Ovary (tissue), 9 donors: Measurements from ENCODE around the gene ELF5. TPM values are rescaled to one million over a fixed set of nuclear protein-coding genes. Genes with fewer than 3 reads are reported as not detected.
A peak's percentile ranks its signal among the peaks of the same experiment; 100 is the strongest.

Experiments
- DNase-seq, 5 donors: peaks; one replicate each; pipeline ENCODE4 v3.0.0-alpha.2; 2019 to 2020
- H3K27ac ChIP-seq, 2 donors: fragments of 200-600 bp; one replicate each; pipeline versions ENCODE4 v1.5.1 to v1.8.0; 2019 to 2022
- H3K27me3 ChIP-seq: fragments of 200-600 bp; one replicate; pipeline ENCODE4 v1.8.0; 2022
- H3K36me3 ChIP-seq: fragments of 200-600 bp; sonication (generic); one replicate; pipeline ENCODE4 v1.5.1; 2019
- H3K4me1 ChIP-seq: one replicate; pipeline ENCODE4 v1.8.1; 2013; ENCODE audit warnings: mild to moderate bottlenecking, moderate library complexity; ENCODE audit not compliant: insufficient read depth
- H3K4me3 ChIP-seq: fragments of 200-600 bp; sonication (generic); one replicate; pipeline ENCODE4 v1.5.1; 2017
- H3K9me3 ChIP-seq, 2 donors: fragments of 200-600 bp in 1 of 2; sonication (generic) in 1 of 2; one replicate each; pipeline versions ENCODE4 v1.5.1 to v1.8.1; 2013 to 2019; ENCODE audit warnings: mild to moderate bottlenecking in 1 of 2, moderate library complexity in 1 of 2
- CTCF ChIP-seq, 3 donors: fragments of 450-650 bp in 2 of 3; fragments of 200-600 bp in 1 of 3; IDR thresholded peaks; one replicate each; pipeline versions ENCODE4 v1.5.1 to v1.8.0; 2016 to 2022; ENCODE audit warnings: antibody characterized with exemption in 3 of 3, mild to moderate bottlenecking in 1 of 3
- EP300 ChIP-seq: sonication (generic); formaldehyde crosslinking; IDR thresholded peaks from one replicate; pipeline ENCODE4 v1.6.1; 2017; ENCODE audit warnings: antibody characterized with exemption
- POLR2A ChIP-seq: fragments of 450-650 bp; IDR thresholded peaks from one replicate; pipeline ENCODE4 v1.6.1; 2017; ENCODE audit warnings: antibody characterized with exemption, mild to moderate bottlenecking, moderate library complexity
- WGBS, 3 donors: extraction: QIAGEN DNeasy Blood & Tissue Kit in 1 of 3; methylation state at CpG; one replicate each; pipeline versions ENCODE4 v1.1.5 to v1.1.7; 2013 to 2017; 5-methylcytosine and 5-hydroxymethylcytosine counted together
- intact Hi-C, 4 donors: fragments of 100-400 bp; cut with DNase I; formaldehyde crosslinking; loops; one replicate each; pipeline versions ENCODE4 v1.11.0 to v1.15.1; 2022 to 2023
- polyA plus RNA-seq, 2 donors: library from polyadenylated mRNA; stranded (reverse); fragments of 200-250 nt in 1 of 2; fragments of 350-450 nt in 1 of 2; fragmentation: Illumina TruSeq in 1 of 2; extraction: RNeasy Lipid Tissue Mini Kit (QIAGEN cat#74804) in 1 of 2; gene quantifications; one replicate each; pipeline ENCODE4 v1.2.3, GENCODE V29; 2013 to 2014
- total RNA-seq, 7 donors: library from RNA; depleted of rRNA in 2 of 7; stranded (reverse); fragments of >200 nt in 2 of 7; fragmentation: NEBNext Ultra II Directional in 3 of 7; extraction: Animal tissue kit (Norgen Biotek cat#: 25700) in 3 of 7; gene quantifications; one replicate each; pipeline versions ENCODE4 v1.1.0 to v1.2.4, GENCODE V29; 2016 to 2023
- donor health status: DM: no; HTN: no; CAD: no; lungs with moderate emphysema.
- donor health status: DM: no; HTN: no; CAD: no.
- donor health status: Bipolar disorder and iron deficiency.
- donor health status: DM: yes; HTN: yes; CAD: no.
- donor health status: DM: no; HTN: no; CAD: no.
- donor health status: DM: yes; HTN: yes; CAD: no.

The ELF5 gene
- total and polyA plus RNA-seq, 9 donors: not detected

GRCh38 chr11:34493926-34494595, 19.5 kb downstream of the ELF5 start:
- Histone ChIP-seq H3K9me3 (no peaks in the 10 kb centered on the region), H3K27me3 (no peaks in the 10 kb centered on the region), H3K4me3 (no peak overlapping the region), H3K36me3 (no peaks in the 10 kb centered on the region), H3K27ac (no peak overlapping the region), H3K4me1 (no peaks in the 10 kb centered on the region)
- TF ChIP-seq CTCF (IDR thresholded peaks at IDR 0.05) (no peak), EP300 (no peak), POLR2A (no peak)
- WGBS, 3 donors: 66 to 80% (median 66%) methylated on average over 4 of the region's 4 CpGs
- intact Hi-C loops: loop anchor here in 1 of 4 donors (10.0 kb wide), 2 partner anchors 129 to 659 kb away; no protein-coding TSS in a partner anchor
- no peak for DNase-seq

GRCh38 chr11:34493468-34493867, 20.1 kb downstream of the ELF5 start:
- Histone ChIP-seq H3K27me3 (no peaks in the 10 kb centered on the region), H3K4me1 (no peaks in the 10 kb centered on the region), H3K36me3 (no peaks in the 10 kb centered on the region), H3K4me3 (no peak overlapping the region), H3K27ac (no peak overlapping the region), H3K9me3 (no peaks in the 10 kb centered on the region)
- intact Hi-C loops: loop anchor here in 1 of 4 donors (10.0 kb wide), 2 partner anchors 129 to 659 kb away; no protein-coding TSS in a partner anchor
- TF ChIP-seq EP300 (no peak), CTCF (IDR thresholded peaks at IDR 0.05) (no peak), POLR2A (no peak)
- no peak for DNase-seq
- 59 to 71% (median 68%) methylated on average over 8 of the region's 8 CpGs for WGBS, 3 donors

GRCh38 chr11:34492806-34493414, 20.7 kb downstream of the ELF5 start:
- no peak overlapping the region for H3K4me3 ChIP-seq
- H3K36me3 ChIP-seq: no peaks in the 10 kb centered on the region
- no peaks in the 10 kb centered on the region for H3K27me3 ChIP-seq
- TF ChIP-seq EP300: no peak
- TF ChIP-seq CTCF (IDR thresholded peaks at IDR 0.05): peak in 2 of 3 donors; percentile 21 to 52
- WGBS, 3 donors: 30 to 35% (median 33%) methylated on average over 8 of the region's 8 CpGs
- H3K9me3 ChIP-seq: no peaks in the 10 kb centered on the region
- peak; percentile 13 to 61 (median 46) for DNase-seq
- H3K27ac ChIP-seq: no peak overlapping the region
- intact Hi-C loops: loop anchor here in 1 of 4 donors (10.0 kb wide), 2 partner anchors 128 to 658 kb away; no protein-coding TSS in a partner anchor
- no peaks in the 10 kb centered on the region for H3K4me1 ChIP-seq

- Histone ChIP-seq H3K36me3 (no peaks in the 10 kb centered on the region), H3K9me3 (no peaks in the 10 kb centered on the region), H3K4me3 (no peak overlapping the region), H3K27ac (no peak overlapping the region), H3K4me1 (no peaks in the 10 kb centered on the region), H3K27me3 (no peaks in the 10 kb centered on the region)
- 71 to 88% (median 86%) methylated on average over 2 of the region's 2 CpGs for WGBS, 3 donors
- DNase-seq: no peak
- intact Hi-C loops: loop anchor here in 1 of 4 donors (10.0 kb wide), 2 partner anchors 126 to 656 kb away; no protein-coding TSS in a partner anchor
- TF ChIP-seq EP300 (no peak), CTCF (IDR thresholded peaks at IDR 0.05) (no peak)
These were observed 23.3 kb downstream of the ELF5 start for GRCh38 chr11:34490304-34490703.
